Stimulated activated naive CD8-positive, alpha-beta T cell treated with anti-CD3 and anti-CD28 coated beads, Interleukin-15, Interleukin-2, amounts not matched to agents 100 ng/mL and 50 ng/mL, for 24 hours (primary cell): ENCODE measurements around the gene BOLA2B.
"Not testable (repeated sequence)": the region's sequence is repeated elsewhere in the genome, so short reads cannot be mapped to it uniquely, and the experiment has no call there.

Experiments
- H3K27ac Mint-ChIP-seq: one replicate; pipeline ENCODE4 v1.8.0; 2021; ENCODE audit warnings: mild to moderate bottlenecking, mixed read lengths
- H3K27me3 Mint-ChIP-seq: one replicate; pipeline ENCODE4 v1.8.0; 2021; ENCODE audit warnings: mixed read lengths
- H3K36me3 Mint-ChIP-seq: one replicate; pipeline ENCODE4 v1.8.0; 2021; ENCODE audit warnings: low read depth, mixed read lengths
- H3K4me1 Mint-ChIP-seq: one replicate; pipeline ENCODE4 v1.8.0; 2021; ENCODE audit warnings: low read depth, mixed read lengths
- H3K4me3 Mint-ChIP-seq: one replicate; pipeline ENCODE4 v1.8.0; 2021; ENCODE audit warnings: mild to moderate bottlenecking, mixed read lengths
- H3K9me3 Mint-ChIP-seq: one replicate; pipeline ENCODE4 v1.8.0; 2021; ENCODE audit warnings: mixed read lengths

Gene BOLA2B

GRCh38 chr16:30193615-30194014 lies at the start of gene BOLA2B, which contains the start of gene SLX1A:
TSS of gene BOLA2B (minus strand) at chr16:30193666. CDS start at chr16:30193595, 71 bp downstream.
TSS of gene SLX1A (plus strand) at chr16:30193875. CDS start at chr16:30194085, 210 bp downstream.
- not testable (repeated sequence) for H3K36me3 Mint-ChIP-seq, H3K9me3 Mint-ChIP-seq, H3K27ac Mint-ChIP-seq, H3K4me3 Mint-ChIP-seq, H3K27me3 Mint-ChIP-seq, H3K4me1 Mint-ChIP-seq

DNA sequence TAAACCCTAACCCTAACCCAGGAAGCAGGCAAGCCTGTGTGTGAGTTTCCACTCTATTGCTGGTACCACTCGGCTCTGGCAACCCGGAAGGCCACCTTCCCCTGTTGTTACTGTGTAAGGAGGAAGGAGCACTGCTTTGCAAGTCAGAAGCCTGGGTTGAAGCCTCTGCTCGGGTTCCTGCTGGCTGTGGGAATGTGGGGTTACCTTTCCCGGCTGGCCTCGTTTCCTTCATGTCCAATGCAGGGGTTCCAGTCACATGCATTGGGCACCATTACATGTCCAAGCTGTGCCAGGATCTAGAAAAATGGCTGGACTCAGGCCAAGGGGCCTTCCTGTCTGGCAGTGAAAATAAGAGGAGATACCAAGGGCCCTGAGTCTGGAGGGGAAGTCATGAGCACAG lies 23.6 kb upstream of the BOLA2B start:
- not testable (repeated sequence) for H3K4me3 Mint-ChIP-seq, H3K4me1 Mint-ChIP-seq, H3K9me3 Mint-ChIP-seq, H3K27me3 Mint-ChIP-seq, H3K27ac Mint-ChIP-seq, H3K36me3 Mint-ChIP-seq

- H3K27me3 Mint-ChIP-seq, H3K4me1 Mint-ChIP-seq, H3K4me3 Mint-ChIP-seq, H3K9me3 Mint-ChIP-seq, H3K27ac Mint-ChIP-seq, H3K36me3 Mint-ChIP-seq: not testable (repeated sequence)
Observed at GRCh38 chr16:30211414-30211813, 17.9 kb upstream of the BOLA2B start.

- H3K9me3 Mint-ChIP-seq, H3K4me1 Mint-ChIP-seq, H3K27ac Mint-ChIP-seq, H3K27me3 Mint-ChIP-seq, H3K36me3 Mint-ChIP-seq, H3K4me3 Mint-ChIP-seq: not testable (repeated sequence)
Observed at GRCh38 chr16:30209032-30209431, 15.6 kb upstream of the BOLA2B start.

- not testable (repeated sequence) for H3K27ac Mint-ChIP-seq, H3K4me1 Mint-ChIP-seq
Observed at GRCh38 chr16:30207063-30207704, 13.7 kb upstream of the BOLA2B start.

DNA sequence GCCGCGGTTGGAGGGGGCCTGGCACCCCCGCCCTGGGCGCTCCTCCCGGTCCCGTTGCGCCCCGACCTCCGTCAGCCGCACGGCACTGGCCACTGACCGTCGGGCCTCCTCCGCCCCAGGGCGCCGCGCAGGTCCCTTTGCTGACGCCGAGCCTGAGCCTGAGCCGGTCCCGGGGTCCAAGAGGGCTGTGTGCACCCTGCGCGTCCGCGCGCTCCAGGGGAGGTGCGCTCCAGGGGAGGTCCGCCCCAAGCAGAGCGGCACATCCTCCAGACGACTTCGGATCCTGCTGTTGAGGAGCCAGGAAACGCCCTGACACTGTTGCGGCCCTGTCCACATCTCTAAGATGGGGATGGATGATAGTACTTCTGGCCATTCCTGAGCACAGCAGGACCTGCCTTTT lies 12.8 kb upstream of the BOLA2B start:
- H3K4me1 Mint-ChIP-seq, H3K27ac Mint-ChIP-seq, H3K4me3 Mint-ChIP-seq, H3K27me3 Mint-ChIP-seq, H3K36me3 Mint-ChIP-seq, H3K9me3 Mint-ChIP-seq: not testable (repeated sequence)

More at GRCh38 chr16:30207063-30207704, 13.7 kb upstream of the BOLA2B start:
- not testable (repeated sequence) for H3K27me3 Mint-ChIP-seq, H3K36me3 Mint-ChIP-seq, H3K9me3 Mint-ChIP-seq, H3K4me3 Mint-ChIP-seq

DNA sequence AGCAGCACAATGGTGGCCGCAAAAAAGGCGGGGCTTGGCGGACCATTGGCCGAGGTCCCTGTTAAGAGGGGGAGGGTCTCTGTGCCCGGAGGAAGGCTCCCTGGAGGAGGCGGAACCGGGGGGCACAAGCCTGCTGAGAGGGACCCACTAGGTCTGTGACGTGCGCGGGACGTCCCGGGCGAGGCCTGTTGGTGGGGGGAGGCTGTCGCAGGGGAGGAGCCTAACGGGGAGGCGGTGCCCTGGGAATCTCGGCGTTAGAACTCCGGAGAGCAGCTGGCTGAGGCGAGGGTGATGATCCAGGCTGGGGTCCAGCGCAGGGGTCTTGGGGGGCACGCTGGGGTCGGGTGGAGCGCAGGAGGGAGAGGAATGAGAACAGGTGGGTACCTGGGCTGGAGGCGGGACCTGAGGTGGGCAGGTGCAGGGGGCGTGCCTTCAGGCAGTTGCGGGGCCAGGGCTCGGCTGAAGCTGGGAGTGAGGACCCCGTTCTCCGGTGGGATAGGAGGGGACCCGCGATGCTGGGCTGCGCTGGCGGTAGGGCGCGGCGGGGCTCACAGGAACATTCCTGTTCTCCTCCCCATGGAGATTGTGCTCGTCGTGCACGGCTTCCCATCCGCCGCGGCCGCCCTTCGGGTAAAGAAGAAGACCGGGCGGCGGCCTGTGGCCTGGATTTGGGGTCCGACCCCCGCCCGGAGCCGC lies 12.2 kb upstream of the BOLA2B start:
- H3K27ac Mint-ChIP-seq, H3K4me1 Mint-ChIP-seq, H3K4me3 Mint-ChIP-seq, H3K9me3 Mint-ChIP-seq, H3K36me3 Mint-ChIP-seq, H3K27me3 Mint-ChIP-seq: not testable (repeated sequence)

GRCh38 chr16:30199608-30200343 lies 6.3 kb upstream of the BOLA2B start:
- H3K27ac Mint-ChIP-seq, H3K4me1 Mint-ChIP-seq: not testable (repeated sequence)

DNA sequence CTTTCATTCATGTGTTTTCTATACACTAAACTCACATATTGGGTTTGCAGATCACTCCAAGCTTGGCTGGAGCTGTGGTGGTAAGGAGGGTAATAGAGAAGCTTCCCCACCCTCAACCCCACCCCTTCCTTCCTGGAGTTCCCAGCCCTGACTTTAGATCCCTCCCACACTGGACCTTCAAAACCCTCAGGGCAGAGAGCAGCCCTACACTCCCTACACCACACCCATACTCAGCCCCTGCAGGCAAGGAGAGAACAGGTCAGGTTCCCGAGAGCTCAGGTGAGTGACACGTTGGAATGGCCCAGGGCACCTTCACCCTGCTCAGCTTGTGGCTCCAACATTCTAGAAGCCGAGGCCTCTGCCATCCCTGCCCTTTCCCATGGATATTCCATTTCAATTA lies 5.6 kb upstream of the BOLA2B start, which contains the start of gene SULT1A3:
TSS of gene SULT1A3 (plus strand) at position 207 of the 400 bp plus-strand sequence. CDS start 1,474 bp downstream, outside the sequence.
- H3K9me3 Mint-ChIP-seq, H3K36me3 Mint-ChIP-seq, H3K4me1 Mint-ChIP-seq, H3K4me3 Mint-ChIP-seq, H3K27me3 Mint-ChIP-seq, H3K27ac Mint-ChIP-seq: not testable (repeated sequence)

More at GRCh38 chr16:30199608-30200343, 6.3 kb upstream of the BOLA2B start:
- H3K4me3 Mint-ChIP-seq, H3K27me3 Mint-ChIP-seq, H3K9me3 Mint-ChIP-seq, H3K36me3 Mint-ChIP-seq: not testable (repeated sequence)

GRCh38 chr16:30197001-30197400 lies 3.5 kb upstream of the BOLA2B start:
- H3K27ac Mint-ChIP-seq, H3K9me3 Mint-ChIP-seq, H3K27me3 Mint-ChIP-seq, H3K4me1 Mint-ChIP-seq, H3K4me3 Mint-ChIP-seq, H3K36me3 Mint-ChIP-seq: not testable (repeated sequence)

- not testable (repeated sequence) for H3K27ac Mint-ChIP-seq, H3K9me3 Mint-ChIP-seq, H3K27me3 Mint-ChIP-seq, H3K36me3 Mint-ChIP-seq, H3K4me1 Mint-ChIP-seq, H3K4me3 Mint-ChIP-seq
Observed at GRCh38 chr16:30194172-30194925, 883 bp upstream of the BOLA2B start.

DNA sequence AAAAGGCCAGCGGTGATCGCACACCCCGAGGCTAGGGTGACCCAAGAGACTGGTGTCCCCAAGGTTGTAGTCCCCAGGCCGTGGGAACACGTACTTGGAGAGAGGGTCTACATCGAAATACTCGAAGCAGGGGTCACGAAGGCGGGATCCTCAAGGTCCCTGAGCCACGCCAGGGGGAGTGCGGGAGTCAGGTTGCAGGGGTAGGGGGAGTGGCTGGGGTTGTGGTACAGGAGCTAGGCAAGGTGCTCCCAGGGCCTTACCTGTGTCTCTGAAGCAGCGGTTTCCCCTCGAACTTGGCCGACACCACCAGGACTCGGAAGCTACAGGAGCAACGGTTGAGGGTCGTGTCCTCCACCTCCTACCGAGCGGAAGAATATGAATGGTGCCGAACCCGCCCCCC lies 368 bp downstream of the BOLA2B start:
- H3K36me3 Mint-ChIP-seq, H3K9me3 Mint-ChIP-seq, H3K27ac Mint-ChIP-seq, H3K27me3 Mint-ChIP-seq, H3K4me3 Mint-ChIP-seq, H3K4me1 Mint-ChIP-seq: not testable (repeated sequence)

DNA sequence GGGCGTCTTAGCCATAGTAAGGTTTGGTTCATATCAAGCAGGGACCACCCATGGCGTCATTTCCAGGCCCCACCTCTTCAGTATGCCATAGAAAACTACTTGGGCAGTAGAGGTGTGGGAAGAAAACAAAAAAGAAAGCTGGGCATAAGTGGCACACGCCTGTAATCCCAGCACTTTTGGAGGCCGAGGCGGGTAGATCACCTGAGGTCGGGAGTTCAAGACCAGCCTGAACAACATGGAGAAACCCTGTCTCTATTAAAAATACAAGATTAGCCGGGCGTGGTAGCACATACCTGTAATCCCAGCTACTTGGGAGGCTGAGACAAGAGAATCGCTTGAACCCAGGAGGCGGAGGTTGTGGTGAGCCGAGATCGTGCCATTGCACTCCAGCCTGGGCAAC lies 2.3 kb downstream of the BOLA2B start:
- H3K4me3 Mint-ChIP-seq, H3K27me3 Mint-ChIP-seq, H3K9me3 Mint-ChIP-seq, H3K27ac Mint-ChIP-seq: not testable (repeated sequence)
- Mint-ChIP-seq H3K4me1 (peaks cover 16% of the 10 kb centered on the region), H3K36me3 (peaks cover 20% of the 10 kb centered on the region)

- no peaks in the 10 kb centered on the region for H3K27me3 Mint-ChIP-seq
- H3K27ac Mint-ChIP-seq, result peak overlapping the region; percentile 58
- peaks cover 16% of the 10 kb centered on the region for H3K4me1 Mint-ChIP-seq
- H3K4me3 Mint-ChIP-seq, result peak overlapping the region; percentile 99
- peaks cover 38% of the 10 kb centered on the region for H3K36me3 Mint-ChIP-seq
- H3K9me3 Mint-ChIP-seq, result no peaks in the 10 kb centered on the region
Observed at GRCh38 chr16:30187971-30188561, 5.4 kb downstream of the BOLA2B start.

DNA sequence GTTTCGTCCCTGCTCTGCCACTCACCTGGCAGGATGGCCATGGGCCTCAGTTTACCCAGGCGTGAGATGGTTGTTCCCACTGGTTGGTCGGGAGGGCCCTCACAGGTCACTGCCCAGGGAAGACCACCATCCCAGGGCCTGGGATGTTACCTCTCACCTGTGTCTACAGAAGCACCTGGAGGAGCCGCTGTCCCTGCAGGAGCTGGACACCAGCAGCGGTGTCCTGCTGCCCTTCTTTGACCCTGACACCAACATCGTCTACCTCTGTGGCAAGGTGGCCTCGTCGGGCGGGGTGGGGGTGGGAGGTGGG lies 6.0 kb downstream of the BOLA2B start:
- no peaks in the 10 kb centered on the region for H3K9me3 Mint-ChIP-seq
- H3K36me3 Mint-ChIP-seq, result peaks cover 38% of the 10 kb centered on the region
- H3K27me3 Mint-ChIP-seq, result no peaks in the 10 kb centered on the region
- peak overlapping the region; percentile 99 for H3K27ac Mint-ChIP-seq
- peak overlapping the region; percentile 99 for H3K4me3 Mint-ChIP-seq
- H3K4me1 Mint-ChIP-seq, result peaks cover 20% of the 10 kb centered on the region
